Skeletal muscle satellite cell (primary cell): ENCODE measurements around the gene AP1S1.
"Not testable (repeated sequence)": the region's sequence is repeated elsewhere in the genome, so short reads cannot be mapped to it uniquely, and the experiment has no call there.

ENCODE experiments used
- H3K27me3 ChIP-seq: 2 replicates; pipeline ENCODE4 v1.7.0; 2013; ENCODE audit warnings: low read length; ENCODE audit not compliant: control insufficient read depth, insufficient read depth
- H3K36me3 ChIP-seq: 2 replicates; pipeline ENCODE4 v1.7.0; 2013; ENCODE audit warnings: mild to moderate bottlenecking, control low read depth, low read length; ENCODE audit not compliant: insufficient read depth
- H3K4me1 ChIP-seq: 2 replicates; pipeline ENCODE4 v1.7.0; 2013; ENCODE audit warnings: low read length; ENCODE audit not compliant: control insufficient read depth, insufficient read depth
- H3K4me2 ChIP-seq: 2 replicates; pipeline ENCODE4 v1.7.0; 2013; ENCODE audit warnings: mild to moderate bottlenecking, low read length
- H3K4me3 ChIP-seq: 2 replicates; pipeline ENCODE4 v1.7.0; 2013; ENCODE audit warnings: low read length
- H3K9ac ChIP-seq: 2 replicates; pipeline ENCODE4 v1.7.0; 2013; ENCODE audit warnings: mild to moderate bottlenecking, low read depth, low read length, moderate library complexity
- H3K9me3 ChIP-seq: replicated peaks from 2 replicates; pipeline ENCODE4 v1.7.0; 2013; ENCODE audit warnings: mild to moderate bottlenecking, control low read depth, low read length

AP1S1 gene

DNA sequence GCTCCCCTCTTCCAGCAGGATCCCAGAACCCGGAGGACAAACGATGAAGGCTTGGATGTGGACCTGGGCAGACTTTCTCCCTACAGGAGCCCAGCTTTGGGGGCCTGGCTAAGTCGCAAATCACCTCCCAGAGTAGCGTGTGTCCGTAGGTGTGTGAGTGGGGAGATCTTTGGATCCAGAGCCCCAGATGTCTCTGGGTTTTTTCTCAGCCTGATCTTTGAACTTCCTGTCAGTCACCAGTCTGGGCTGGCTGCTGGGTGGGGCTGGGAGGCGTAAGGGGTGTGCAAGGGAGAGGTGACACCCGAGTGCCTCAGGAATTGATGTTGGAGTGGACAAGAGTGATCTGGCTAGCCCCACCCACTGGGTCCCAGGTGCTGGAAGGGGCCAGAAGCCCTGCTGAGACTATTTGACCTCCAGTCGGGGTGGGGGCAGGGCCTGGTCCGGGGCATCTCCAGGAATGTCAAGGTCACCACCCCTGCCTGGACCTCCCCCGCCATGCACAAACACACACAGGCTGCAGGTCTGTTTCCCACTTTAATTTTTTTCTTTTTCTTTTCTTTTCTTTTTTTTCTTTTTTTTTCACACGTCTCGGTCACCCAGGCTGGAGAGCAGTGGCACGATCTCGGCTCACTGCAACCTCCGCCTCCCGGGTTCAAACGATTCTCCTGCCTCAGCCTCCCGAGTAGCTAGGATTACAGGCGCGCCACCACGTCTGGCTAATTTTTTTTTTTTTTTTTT is 46.8 kb downstream of the AP1S1 start, which contains the start of gene MOGAT3:
TSS of gene MOGAT3 (minus strand) at position 175 of the 738 bp plus-strand sequence. CDS start 182 bp downstream, outside the sequence.
- Histone ChIP-seq H3K4me1 (peaks cover 7% of the 10 kb centered on the region), H3K9ac (no peak within 1 kb of the TSS), H3K9me3 (no peaks in the 10 kb centered on the region), H3K4me2 (peak within 1 kb of the TSS; percentile 63), H3K4me3 (no peak within 1 kb of the TSS), H3K36me3 (peaks cover 3% of the 10 kb centered on the region), H3K27me3 (peaks cover 33% of the 10 kb centered on the region)

GRCh38 chr7:101201695-101202602 is 47.7 kb downstream of the AP1S1 start:
- Histone ChIP-seq H3K27me3 (peaks cover 33% of the 10 kb centered on the region), H3K9ac (no peak overlapping the region), H3K4me3 (no peak overlapping the region)

GRCh38 chr7:101202603-101202918 is 48.3 kb downstream of the AP1S1 start:
- Histone ChIP-seq H3K4me3 (no peak overlapping the region), H3K27me3 (peaks cover 33% of the 10 kb centered on the region), H3K9ac (no peak overlapping the region), H3K36me3 (peaks cover 13% of the 10 kb centered on the region), H3K9me3 (no peaks in the 10 kb centered on the region), H3K4me2 (no peak overlapping the region), H3K4me1 (peaks cover 7% of the 10 kb centered on the region)

More at GRCh38 chr7:101201695-101202602, 47.7 kb downstream of the AP1S1 start:
- H3K9me3 ChIP-seq, result no peaks in the 10 kb centered on the region
- H3K36me3 ChIP-seq, result peaks cover 9% of the 10 kb centered on the region
- H3K4me1 ChIP-seq, result peaks cover 7% of the 10 kb centered on the region
- H3K4me2 ChIP-seq, result peak overlapping the region; percentile 63

DNA sequence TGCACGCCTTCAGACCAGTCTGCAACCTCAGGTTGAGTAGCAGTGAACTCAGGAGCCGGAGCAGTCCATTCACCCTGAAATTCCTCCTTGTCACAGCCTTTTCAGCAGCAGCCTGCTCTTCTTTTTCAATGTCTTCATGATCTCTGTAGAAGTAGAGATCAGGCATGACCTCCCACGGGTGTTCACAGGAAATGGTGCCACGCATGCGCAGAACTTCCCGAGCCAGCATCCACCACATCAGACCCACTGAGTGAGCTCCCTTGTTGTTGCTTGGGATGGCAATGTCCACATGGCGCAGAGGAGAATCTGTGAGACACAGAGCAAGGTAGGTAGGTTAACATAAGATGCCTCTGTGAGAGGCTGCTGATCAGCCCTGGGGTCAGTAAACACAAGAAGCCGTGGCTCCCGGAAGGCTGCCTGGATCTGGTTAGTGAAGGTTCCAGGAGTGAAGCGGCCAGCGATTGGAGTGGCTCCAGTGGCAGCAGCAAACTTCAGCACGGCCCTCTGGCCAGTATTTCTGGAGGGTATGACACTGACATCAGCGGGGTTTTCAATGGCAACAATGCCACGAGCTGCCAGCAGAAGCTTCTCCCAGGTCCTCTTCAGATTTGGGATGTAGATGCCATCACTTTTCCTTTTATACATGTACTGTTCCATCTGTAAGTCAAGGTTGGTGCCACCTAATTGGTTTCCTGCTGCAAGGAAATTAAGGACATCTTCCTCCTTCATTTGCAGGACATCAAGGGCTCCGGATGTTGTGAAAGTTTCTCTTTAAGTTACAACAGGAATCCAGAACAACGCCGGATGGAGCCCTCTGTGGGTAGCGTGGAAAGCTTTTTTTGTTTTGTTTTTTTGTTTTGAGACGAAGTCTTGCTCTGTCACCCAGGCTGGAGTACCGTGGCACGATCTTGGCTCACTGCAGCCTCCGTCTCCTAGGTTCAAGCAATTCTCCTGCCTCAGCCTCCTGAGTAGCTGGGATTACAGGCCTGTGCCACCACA is 49.8 kb downstream of the AP1S1 start:
- H3K4me1 ChIP-seq, H3K9me3 ChIP-seq, H3K4me3 ChIP-seq, H3K9ac ChIP-seq: not testable (repeated sequence)
- H3K27me3 ChIP-seq, result peaks cover 33% of the 10 kb centered on the region
- H3K36me3 ChIP-seq, result peaks cover 18% of the 10 kb centered on the region
- peak overlapping the region; percentile 8 for H3K4me2 ChIP-seq

DNA sequence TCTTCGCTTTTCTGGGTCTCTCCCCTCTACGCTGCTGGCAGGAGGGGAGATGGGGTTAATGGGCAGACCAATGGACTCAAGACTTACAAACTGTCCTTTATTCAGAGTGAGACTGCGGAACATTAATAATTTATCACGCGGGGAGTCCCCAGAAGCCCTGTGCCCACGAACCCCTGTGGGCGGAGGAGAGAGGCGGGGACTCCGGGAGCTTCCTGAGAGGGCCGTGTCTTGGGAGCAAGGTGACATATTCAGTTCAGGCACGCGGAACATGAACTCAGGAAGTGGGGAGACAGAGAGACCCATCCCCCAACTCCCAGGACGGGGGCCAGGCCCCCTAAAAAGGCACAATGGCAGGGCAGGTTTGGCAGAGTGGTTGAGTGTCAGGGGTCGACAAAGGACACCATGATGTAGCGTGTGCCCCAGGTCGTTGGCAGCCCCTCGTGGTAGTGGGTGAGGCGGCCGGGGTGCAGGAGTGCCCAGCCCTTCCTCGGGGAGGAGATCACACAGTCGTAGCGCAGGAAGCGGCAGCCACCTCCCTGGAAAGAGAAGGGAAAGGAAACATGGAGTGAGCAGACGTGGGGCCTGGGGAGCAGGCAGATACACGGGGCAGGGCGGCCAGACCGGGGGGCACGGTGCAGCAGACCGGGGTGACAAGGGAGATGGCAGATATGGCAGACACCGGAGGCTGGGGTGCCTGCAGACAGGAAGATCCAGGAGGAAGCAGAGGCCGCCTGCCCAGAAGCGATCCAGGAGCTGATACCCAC is 51.8 kb downstream of the AP1S1 start:
- Histone ChIP-seq H3K4me1 (peaks cover 7% of the 10 kb centered on the region), H3K36me3 (peaks cover 32% of the 10 kb centered on the region), H3K9ac (no peak overlapping the region), H3K9me3 (no peaks in the 10 kb centered on the region), H3K4me3 (no peak overlapping the region), H3K4me2 (no peak overlapping the region), H3K27me3 (peaks cover 20% of the 10 kb centered on the region)

DNA sequence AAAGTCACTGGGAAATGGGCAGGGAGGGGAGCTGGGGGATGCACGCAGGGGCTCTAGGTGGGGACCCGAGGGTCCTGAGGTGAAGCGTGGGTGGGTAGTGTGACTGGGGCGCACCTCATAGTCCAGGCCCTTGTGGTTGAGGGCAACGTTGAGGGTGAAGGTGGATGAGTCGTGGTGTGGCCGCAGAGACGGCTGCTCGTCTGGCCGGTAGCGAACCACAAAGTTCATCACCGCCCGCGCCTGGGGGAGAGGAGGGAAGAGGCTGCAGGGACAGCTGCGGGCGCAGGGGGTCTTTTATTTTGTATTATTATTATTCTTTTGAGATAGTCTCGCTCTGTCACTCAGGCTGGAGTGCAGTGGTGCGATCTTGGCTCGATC is 52.4 kb downstream of the AP1S1 start:
- Histone ChIP-seq H3K9ac (no peak overlapping the region), H3K36me3 (peaks cover 35% of the 10 kb centered on the region), H3K4me3 (no peak overlapping the region), H3K27me3 (peaks cover 17% of the 10 kb centered on the region), H3K4me1 (peaks cover 6% of the 10 kb centered on the region), H3K4me2 (no peak overlapping the region), H3K9me3 (no peaks in the 10 kb centered on the region)

DNA sequence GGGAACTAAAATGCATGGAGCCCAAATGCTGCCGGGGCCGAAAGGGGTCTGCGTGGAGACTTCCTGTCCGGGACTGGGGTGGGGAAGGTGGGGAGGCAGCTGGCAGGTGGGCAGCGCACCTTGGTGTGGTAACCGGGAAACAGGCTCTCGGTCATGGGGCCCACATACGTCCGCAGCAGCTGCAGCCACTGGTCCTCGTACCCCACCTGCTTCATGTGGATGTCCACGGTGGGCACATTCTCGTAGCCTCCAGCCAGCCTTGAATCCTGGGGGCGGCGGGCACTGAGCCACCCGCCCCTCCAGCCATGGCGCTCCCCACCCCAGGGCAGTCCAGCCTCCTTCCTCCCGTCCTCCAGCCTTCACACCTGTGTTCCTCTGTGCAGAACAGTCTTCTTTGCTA is 53.2 kb downstream of the AP1S1 start:
- Histone ChIP-seq H3K4me3 (no peak overlapping the region), H3K9me3 (no peaks in the 10 kb centered on the region), H3K4me2 (no peak overlapping the region), H3K36me3 (peaks cover 37% of the 10 kb centered on the region), H3K27me3 (peaks cover 9% of the 10 kb centered on the region), H3K4me1 (no peaks in the 10 kb centered on the region), H3K9ac (no peak overlapping the region)

- no peak overlapping the region for H3K9ac ChIP-seq
- H3K27me3 ChIP-seq, result no peaks in the 10 kb centered on the region
- H3K4me2 ChIP-seq, result no peak overlapping the region
- no peaks in the 10 kb centered on the region for H3K4me1 ChIP-seq
- H3K36me3 ChIP-seq, result peaks cover 46% of the 10 kb centered on the region
- no peaks in the 10 kb centered on the region for H3K9me3 ChIP-seq
- H3K4me3 ChIP-seq, result no peak overlapping the region
These were observed 54.5 kb downstream of the AP1S1 start for GRCh38 chr7:101208794-101209193.

DNA sequence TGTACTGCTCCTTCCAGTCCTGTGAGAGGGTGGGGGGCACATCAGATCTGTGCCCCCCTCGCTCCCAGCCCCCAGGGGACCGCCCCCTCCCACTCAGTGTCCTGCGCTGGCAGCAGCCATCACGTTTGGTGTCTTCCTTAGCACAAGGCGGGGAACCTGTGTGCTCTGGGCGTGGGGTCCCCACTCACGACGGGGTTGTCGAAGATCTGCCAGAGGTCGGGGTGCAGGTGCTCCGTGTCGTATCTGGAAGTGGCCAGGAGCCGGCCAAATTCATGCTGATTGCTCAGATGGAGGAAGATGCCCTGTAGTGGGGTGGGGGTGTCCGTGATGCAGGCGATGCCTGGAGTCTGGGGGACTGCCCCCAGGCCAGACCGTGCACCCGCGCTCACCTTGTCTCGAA is 55.9 kb downstream of the AP1S1 start:
- H3K4me1 ChIP-seq, result peaks cover 6% of the 10 kb centered on the region
- no peak overlapping the region for H3K4me3 ChIP-seq
- no peaks in the 10 kb centered on the region for H3K9me3 ChIP-seq
- no peaks in the 10 kb centered on the region for H3K27me3 ChIP-seq
- H3K4me2 ChIP-seq, result no peak overlapping the region
- peaks cover 51% of the 10 kb centered on the region for H3K36me3 ChIP-seq
- no peak overlapping the region for H3K9ac ChIP-seq
